ENCODE measurements around the gene GBF1.
A peak's percentile ranks its signal among the peaks of the same experiment; 100 is the strongest.

GBF1 gene

DNA sequence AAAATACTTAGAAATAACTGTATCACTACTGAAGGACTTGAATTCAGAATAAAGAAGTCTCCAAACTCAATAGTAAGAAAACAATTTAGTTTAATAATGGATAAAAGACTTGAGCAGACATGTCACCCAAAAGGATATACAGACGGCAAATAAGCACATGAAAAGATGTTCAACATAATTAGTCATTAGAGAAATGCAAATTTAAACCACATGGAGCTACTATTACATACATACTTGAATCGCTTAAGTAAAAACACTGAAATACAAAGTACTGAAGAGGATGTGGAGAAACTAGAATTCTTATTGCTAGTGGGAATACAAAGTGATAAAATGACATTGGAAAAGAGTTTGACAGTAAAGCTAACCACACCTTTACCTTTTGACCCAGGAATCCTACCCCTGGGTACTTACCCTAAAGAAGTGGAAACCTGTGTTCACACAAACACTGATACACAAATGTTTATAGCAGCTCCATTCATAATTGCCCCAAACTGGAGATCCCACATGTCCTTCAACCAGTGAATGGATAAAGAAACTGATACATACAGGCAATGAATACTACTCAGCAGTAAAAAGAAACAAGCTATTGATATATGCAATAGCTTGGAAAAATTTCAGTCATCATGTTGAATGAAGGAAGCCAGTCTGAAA, 95.8 kb downstream of the GBF1 start:
- no peak for DNase-seq

- no peak for DNase-seq
These were observed 97.1 kb downstream of the GBF1 start for GRCh38 chr10:102342458-102342857.

DNA sequence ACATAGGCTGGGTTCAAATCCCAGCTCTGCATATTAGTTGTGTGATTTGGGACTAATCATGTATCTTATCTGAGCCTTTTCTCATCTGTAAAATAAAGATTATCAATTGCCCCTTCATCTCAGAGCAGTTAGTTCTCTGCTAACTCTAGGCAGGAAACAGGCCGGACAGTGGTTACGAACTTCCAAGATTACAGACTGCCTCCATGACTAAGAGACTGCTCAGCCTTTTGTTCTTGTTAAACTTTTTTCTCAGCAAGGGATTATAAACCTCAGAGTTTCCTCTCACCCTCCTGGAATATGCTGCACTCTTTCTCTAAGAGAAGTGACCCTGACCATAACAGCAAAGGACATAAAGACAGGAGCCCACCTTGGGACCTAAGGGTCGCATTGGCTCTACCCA, 97.6 kb downstream of the GBF1 start:
- no peak for DNase-seq

- DNase-seq, result no peak
These were observed 98.7 kb downstream of the GBF1 start for GRCh38 chr10:102344067-102344466.

DNA sequence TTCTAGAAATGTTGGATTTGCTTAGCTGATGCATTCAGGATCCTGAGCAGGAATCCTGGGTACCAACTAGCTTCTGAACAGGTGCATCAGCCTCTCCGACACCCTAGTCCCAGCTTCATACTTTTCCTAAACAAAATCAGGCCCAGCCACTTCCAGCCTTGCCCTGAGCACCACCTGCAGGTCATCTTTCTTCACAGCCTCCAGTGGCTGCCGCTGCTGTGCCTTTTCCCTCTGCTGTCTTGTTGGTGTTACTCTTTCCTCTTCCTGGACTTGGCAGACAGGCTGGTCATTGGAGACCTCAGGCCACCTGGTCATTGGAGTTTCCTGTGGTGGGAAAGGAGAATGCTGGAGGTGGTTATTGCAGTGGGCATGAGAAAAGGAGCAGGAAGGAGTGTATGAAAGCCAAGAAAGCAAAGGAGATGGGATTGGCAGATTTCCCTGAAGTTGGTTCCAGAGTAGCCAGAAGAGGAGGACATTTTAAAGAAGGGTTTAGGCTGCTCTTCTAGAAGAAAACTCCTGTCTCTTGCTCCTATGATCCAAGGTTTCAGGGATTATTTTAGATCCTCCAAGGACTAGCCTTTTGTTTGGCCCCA, 102.0 kb downstream of the GBF1 start:
- peak in 25 of 58 donors; percentile 0 to 27 (median 5) for DNase-seq

- DNase-seq, result peak in 37 of 58 donors; percentile 1 to 48 (median 9)
These were observed 106.9 kb downstream of the GBF1 start for GRCh38 chr10:102352066-102352715.

GRCh38 chr10:102354451-102354850, 109.1 kb downstream of the GBF1 start:
- no peak for DNase-seq

GRCh38 chr10:102358712-102359382, 113.5 kb downstream of the GBF1 start:
- DNase-seq, result no peak

DNA sequence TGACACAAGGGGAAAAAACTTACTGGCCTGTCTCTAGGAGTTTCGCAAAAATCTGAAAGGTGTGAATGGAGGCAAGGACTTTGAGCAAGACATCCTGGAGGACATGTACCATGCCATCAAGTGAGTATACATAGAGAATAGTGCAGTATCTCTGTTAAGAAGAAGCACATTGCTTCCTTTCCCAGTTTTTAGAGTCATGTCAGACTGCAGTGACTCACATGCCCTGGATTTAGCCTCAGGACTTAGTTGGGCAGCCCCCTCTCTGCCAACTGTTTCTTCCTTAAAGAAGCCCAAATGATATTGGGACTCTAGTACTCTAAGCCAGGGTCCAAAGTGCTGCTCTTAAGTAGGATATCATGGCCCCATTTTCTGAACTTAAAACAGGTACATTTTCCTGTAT, 122.1 kb downstream of the GBF1 start:
- DNase-seq, result no peak

GRCh38 chr10:102368077-102368476, 122.7 kb downstream of the GBF1 start:
- DNase-seq, result no peak

GRCh38 chr10:102371295-102371694, 126.0 kb downstream of the GBF1 start:
- no peak for DNase-seq

- DNase-seq, result no peak
These were observed 129.9 kb downstream of the GBF1 start for GRCh38 chr10:102375250-102375649.

- no peak for DNase-seq
These were observed 130.5 kb downstream of the GBF1 start for GRCh38 chr10:102375867-102376266.

DNA sequence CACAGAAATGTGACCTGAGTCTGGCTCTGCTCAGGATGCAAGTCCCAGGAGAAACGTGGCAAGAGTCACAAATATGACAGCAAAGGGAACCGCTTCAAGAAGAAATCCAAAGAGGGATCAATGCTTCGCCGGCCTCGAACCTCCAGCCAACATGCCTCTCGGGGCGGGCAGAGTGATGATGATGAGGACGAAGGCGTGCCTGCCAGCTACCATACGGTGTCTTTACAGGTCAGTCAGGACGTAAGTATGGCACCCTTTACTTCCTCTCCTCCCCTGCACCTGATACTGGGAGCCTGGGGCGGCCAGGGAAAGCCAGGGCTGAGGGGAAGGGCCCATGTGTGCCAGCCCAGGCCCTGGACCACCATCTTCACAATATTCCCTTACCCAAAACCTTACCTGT, 131.6 kb downstream of the GBF1 start:
- DNase-seq, result no peak

GRCh38 chr10:102379383-102379782, 134.1 kb downstream of the GBF1 start:
- DNase-seq, result no peak

- DNase-seq, result no peak
These were observed 136.7 kb downstream of the GBF1 start for GRCh38 chr10:102381983-102382382.

DNA sequence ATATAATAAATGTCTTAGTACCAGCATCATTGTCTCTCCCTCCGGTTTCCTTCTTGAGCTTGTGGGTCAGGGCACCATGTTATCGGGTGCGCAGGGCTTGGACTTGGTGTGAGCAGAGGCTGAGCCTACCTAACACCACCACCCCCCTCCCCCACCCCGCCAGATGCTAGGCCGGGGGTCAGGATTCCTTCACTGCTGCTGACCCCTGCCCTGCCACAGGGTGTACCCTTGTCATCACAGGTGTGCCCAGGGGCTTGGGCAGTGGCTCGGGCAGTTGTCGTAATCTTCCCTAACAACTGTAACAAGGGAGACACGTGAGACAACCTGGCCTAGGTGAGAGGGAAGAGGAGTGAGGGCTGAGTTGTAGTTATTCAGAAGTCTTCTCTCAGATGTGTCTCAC, 137.5 kb downstream of the GBF1 start:
- DNase-seq, result no peak

- DNase-seq, result no peak
These were observed 138.7 kb downstream of the GBF1 start for GRCh38 chr10:102384053-102384452.

DNA sequence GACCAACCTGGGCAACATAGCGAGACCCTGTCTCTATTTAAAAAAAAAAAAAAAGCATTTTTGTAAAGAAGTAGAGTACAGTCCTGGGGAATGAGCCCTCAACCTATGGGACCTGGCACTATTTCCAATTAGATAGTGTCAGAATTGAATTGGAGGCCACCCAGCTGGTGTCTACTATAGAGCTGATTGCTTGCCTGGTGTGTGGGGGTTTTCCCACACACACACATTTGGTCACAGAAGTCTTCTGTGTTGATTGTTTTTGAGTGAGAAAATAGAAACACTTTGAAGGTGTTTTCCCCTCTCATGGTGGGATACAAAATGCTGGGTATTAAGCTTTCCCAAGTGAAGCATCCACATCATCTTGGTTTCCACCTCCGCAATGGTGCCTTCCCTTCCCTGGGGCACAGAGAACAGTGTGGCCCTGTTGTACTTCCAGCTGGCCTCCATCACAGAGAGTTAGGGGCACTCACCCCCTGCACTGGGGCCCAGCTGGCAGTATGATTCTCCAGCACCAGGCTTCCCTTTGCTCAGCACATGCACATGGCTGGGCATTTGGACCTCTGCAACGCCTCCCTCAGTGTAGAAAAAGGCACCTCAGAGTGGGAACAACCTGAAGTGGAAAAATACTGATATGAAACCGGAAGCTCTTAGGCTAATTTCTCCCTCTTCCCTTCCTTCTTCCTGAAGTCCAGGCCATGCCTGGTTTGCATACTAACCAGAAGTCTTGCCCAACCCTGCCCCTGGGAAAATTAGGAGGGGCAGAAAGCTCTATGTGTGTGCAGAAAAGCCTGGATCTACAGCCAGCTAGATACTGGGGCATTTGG, 139.5 kb downstream of the GBF1 start:
- DNase-seq, result no peak

DNA sequence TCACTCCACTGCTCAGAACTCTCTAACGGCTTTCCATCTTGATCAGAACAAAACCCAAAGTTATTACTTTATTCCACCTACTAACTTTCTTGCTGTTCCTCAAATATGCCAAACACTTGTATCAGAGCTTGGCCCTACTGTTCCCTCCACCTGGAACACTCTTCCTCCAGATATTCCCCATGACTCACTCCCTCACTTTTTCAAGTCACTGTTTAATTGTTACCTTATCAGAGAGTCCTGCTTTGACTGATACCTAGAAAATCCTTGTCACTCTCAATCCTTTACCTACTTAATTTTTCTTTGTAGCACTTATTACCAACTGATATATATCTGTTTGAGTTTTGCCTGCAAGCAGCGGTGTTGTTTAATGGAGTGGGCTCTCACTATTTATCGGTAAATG, 144.6 kb downstream of the GBF1 start:
- DNase-seq, result no peak

GRCh38 chr10:102392306-102392705, 147.0 kb downstream of the GBF1 start:
- DNase-seq, result no peak
